Mucosa of rectum (tissue), 2 donors: ENCODE measurements around the gene CDK9.
A peak's percentile ranks its signal among the peaks of the same experiment; 100 is the strongest.

ENCODE experiments used
- H3K27ac ChIP-seq, 2 donors: one replicate each; pipeline ENCODE4 v1.7.0; 2013; ENCODE audit warnings: inconsistent platforms in 2 of 2, low read depth in 2 of 2, low read length in 2 of 2
- H3K27me3 ChIP-seq, 2 donors: one replicate each; pipeline ENCODE4 v1.7.0; 2013; ENCODE audit warnings: low read length in 2 of 2; ENCODE audit not compliant: control insufficient read depth in 2 of 2, insufficient read depth in 2 of 2
- H3K36me3 ChIP-seq, 2 donors: one replicate each; pipeline ENCODE4 v1.7.0; 2013; ENCODE audit warnings: low read length in 2 of 2; ENCODE audit not compliant: control insufficient read depth in 2 of 2, insufficient read depth in 2 of 2
- H3K4me1 ChIP-seq, 2 donors: one replicate each; pipeline ENCODE4 v1.7.0; 2013; ENCODE audit warnings: low read length in 2 of 2, mild to moderate bottlenecking in 1 of 2; ENCODE audit not compliant: control insufficient read depth in 2 of 2, insufficient read depth in 2 of 2
- H3K4me3 ChIP-seq, 2 donors: one replicate each; pipeline ENCODE4 v1.7.0; 2013; ENCODE audit warnings: low read length in 2 of 2
- H3K9ac ChIP-seq, 2 donors: one replicate each; pipeline ENCODE4 v1.7.0; 2013; ENCODE audit warnings: low read length in 2 of 2, low read depth in 1 of 2, mild to moderate bottlenecking in 1 of 2
- H3K9me3 ChIP-seq, 2 donors: one replicate each; pipeline ENCODE4 v1.7.0; 2013; ENCODE audit warnings: low read length in 2 of 2; ENCODE audit not compliant: control insufficient read depth in 2 of 2
- donor health status: healthy.
- donor health status: Normal muscosa, but diverticular disease.

The CDK9 gene

GRCh38 chr9:127770905-127771569, 14.8 kb upstream of the CDK9 start:
- Histone ChIP-seq H3K9me3 (no peaks in the 10 kb centered on the region), H3K27me3 (peaks cover 0 to 3% of the 10 kb centered on the region in 2 donors), H3K4me1 (peaks cover 12 to 17% of the 10 kb centered on the region in 2 donors), H3K4me3 (peak overlapping the region; percentile 44 to 67), H3K36me3 (no peaks in the 10 kb centered on the region), H3K27ac (peak overlapping the region; percentile 30 to 68), H3K9ac (peak overlapping the region in 1 of 2 donors; percentile 49)

DNA sequence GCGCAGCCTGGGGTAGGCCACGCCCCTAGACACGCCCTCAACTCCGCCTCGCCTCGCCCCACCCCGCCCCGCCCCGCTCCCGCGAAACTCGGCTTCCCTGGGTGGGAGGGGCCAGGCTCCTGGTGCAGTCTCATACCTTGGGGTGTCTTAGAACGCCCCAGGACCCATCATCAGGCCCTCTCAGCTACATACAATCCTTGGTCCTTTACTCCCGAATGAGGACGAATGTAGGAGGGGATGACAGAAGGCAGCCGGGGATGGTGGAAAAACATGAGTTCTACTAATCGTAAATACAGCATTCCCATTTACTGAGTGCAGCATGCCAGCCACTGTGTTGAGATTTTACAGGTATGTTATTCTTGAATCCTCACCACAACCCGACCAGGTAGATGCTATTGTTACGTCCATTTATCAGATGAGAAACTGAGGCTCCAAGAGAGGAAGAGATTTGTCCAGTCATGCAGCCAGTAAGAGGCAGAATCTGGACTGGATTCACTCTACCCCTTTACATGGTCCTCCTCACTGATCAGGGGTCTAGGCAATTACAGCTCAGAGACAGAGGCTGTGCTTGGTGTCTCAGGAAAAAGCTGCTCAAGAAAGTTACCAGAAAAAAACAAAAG, 14.2 kb upstream of the CDK9 start:
- Histone ChIP-seq H3K4me1 (peaks cover 14 to 17% of the 10 kb centered on the region in 2 donors), H3K27me3 (peaks cover 0 to 3% of the 10 kb centered on the region in 2 donors), H3K9ac (peak overlapping the region; percentile 4 to 10), H3K36me3 (no peaks in the 10 kb centered on the region), H3K27ac (peak overlapping the region in 1 of 2 donors; percentile 68), H3K9me3 (no peaks in the 10 kb centered on the region), H3K4me3 (peak overlapping the region in 1 of 2 donors; percentile 67)

DNA sequence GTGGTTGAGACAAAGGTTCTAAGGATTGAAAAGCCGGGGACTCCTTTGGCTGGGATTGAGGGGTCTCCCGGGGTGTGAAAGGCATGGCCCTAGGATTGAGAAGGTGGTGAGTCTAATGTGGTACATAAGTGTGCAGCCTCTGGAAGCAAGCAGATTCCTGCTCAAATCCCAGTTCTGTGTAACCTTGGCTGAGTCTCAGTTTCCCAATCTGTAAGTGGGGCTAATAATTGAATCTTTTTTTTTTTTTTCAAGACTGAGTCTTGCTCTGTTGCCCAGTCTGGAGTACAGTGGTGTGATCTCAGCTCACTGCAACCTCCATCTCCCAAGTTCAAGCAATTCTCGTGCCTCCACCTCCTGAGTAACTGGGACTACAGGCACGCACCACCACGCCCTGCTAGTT, 13.2 kb upstream of the CDK9 start:
- peaks cover 0 to 3% of the 10 kb centered on the region in 2 donors for H3K27me3 ChIP-seq
- no peak overlapping the region for H3K9ac ChIP-seq
- no peaks in the 10 kb centered on the region for H3K9me3 ChIP-seq
- peaks cover 12 to 15% of the 10 kb centered on the region in 2 donors for H3K4me1 ChIP-seq
- no peaks in the 10 kb centered on the region for H3K36me3 ChIP-seq
- no peak overlapping the region for H3K4me3 ChIP-seq
- no peak overlapping the region for H3K27ac ChIP-seq

DNA sequence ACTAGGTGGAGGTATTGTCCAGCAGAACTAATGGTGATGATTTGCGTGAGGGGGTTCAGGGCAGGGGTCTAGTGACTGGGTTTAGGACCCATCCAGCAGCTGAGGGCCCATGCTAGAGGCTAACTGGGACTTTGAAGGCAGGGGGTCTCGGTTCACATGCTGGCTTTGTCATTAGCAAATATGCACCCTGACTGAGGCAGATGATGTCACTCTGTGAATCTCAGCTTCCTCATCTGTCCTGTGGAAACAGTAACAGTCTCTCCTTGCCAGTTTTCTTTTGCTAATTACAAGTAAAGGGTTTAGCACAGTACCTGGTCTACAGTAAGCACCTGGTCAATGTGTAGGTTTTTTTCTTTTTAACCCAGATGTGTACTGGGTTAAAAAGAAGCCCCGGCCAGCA, 12.6 kb upstream of the CDK9 start:
- Histone ChIP-seq H3K9me3 (no peaks in the 10 kb centered on the region), H3K36me3 (no peaks in the 10 kb centered on the region), H3K27me3 (peaks cover 0 to 3% of the 10 kb centered on the region in 2 donors), H3K27ac (no peak overlapping the region), H3K4me3 (no peak overlapping the region), H3K4me1 (peaks cover 11 to 13% of the 10 kb centered on the region in 2 donors), H3K9ac (no peak overlapping the region)

DNA sequence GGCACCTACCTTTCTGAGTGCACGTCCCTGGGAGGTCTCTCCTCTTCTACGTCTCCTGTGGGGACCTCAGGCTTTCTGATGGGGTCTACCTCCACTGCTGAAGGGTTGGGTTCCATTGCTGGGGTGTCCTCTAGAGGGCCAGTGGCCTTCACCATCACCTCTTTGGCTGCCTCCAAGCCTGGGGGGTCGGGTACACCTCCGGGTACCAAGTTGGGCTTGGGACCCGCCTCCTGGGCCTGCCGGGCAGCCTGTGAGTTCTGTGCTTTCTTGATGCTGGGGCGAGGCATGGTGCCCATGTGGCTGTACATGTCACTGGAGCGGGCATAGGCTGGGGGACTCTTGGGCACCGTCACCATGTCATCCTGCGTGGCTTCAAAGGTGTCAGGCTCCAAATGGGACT, 11.9 kb upstream of the CDK9 start:
- peaks cover 0 to 3% of the 10 kb centered on the region in 2 donors for H3K27me3 ChIP-seq
- H3K4me3 ChIP-seq, result no peak overlapping the region
- no peak overlapping the region for H3K27ac ChIP-seq
- peaks cover 13% of the 10 kb centered on the region in 2 donors for H3K4me1 ChIP-seq
- no peaks in the 10 kb centered on the region for H3K9me3 ChIP-seq
- H3K9ac ChIP-seq, result no peak overlapping the region
- no peaks in the 10 kb centered on the region for H3K36me3 ChIP-seq

DNA sequence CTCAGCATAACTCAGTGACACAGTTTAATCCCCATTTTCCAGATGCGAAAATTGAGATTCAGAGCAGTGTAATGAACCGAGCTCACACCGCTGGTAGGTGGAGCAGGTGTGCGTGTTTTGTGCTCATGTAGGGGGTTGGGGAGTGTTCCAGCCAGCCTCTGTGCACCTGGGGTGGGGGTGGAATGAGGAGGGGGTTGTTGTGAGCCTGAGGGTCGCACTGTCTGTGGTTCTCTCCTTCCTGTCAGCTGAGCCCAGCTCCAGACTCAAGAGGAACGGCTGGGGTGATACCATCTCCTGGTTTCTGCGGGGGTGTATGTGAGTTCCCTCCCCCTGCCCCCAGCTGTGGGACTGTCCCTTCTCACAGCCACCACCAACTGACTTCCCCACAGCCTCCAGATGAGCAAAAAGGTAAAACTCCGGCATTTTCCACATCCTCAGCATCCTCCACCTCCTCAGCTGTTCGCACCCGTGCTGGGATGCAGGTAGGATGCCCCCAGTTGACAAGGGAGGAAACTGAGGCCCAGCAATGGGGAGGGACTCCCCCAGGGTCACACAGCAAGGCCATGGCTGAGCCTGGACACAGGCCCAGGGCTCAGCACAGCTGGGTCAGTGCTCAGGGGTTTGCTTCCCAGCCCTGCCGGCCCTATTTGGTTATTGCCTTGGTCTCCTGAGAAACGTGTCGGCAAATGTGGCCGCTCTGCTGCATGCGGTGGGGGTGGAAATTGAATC, 9.5 kb upstream of the CDK9 start:
- Histone ChIP-seq H3K36me3 (no peaks in the 10 kb centered on the region), H3K4me1 (peaks cover 3 to 4% of the 10 kb centered on the region in 2 donors), H3K4me3 (peak overlapping the region; percentile 26 to 72), H3K27ac (peak overlapping the region; percentile 42 to 68), H3K27me3 (peaks cover 0 to 3% of the 10 kb centered on the region in 2 donors), H3K9ac (peak overlapping the region; percentile 40 to 60), H3K9me3 (no peaks in the 10 kb centered on the region)

DNA sequence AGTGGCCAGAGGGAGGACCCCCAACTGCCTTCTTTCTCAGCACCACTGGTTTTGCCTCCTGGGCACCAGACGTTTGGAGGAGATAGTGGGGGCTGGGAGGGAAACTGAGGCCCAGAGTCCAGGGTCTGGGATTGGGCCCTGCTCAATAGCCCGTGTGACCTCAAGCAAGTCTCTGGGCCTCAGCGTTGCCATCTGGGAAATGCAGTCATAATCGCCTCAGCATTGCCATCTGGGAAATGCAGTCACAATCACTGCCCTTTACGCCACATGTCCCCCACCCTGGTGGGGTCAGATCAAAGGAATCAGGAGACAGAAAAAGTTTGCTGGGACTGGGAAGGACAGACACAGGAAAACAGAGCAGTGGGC, 8.9 kb upstream of the CDK9 start:
- no peaks in the 10 kb centered on the region for H3K36me3 ChIP-seq
- H3K4me1 ChIP-seq, result peaks cover 3 to 4% of the 10 kb centered on the region in 2 donors
- H3K9ac ChIP-seq, result peak overlapping the region; percentile 40 to 60
- peak overlapping the region; percentile 19 to 72 for H3K4me3 ChIP-seq
- peak overlapping the region; percentile 42 to 68 for H3K27ac ChIP-seq
- peaks cover 0 to 3% of the 10 kb centered on the region in 2 donors for H3K27me3 ChIP-seq
- H3K9me3 ChIP-seq, result no peaks in the 10 kb centered on the region

DNA sequence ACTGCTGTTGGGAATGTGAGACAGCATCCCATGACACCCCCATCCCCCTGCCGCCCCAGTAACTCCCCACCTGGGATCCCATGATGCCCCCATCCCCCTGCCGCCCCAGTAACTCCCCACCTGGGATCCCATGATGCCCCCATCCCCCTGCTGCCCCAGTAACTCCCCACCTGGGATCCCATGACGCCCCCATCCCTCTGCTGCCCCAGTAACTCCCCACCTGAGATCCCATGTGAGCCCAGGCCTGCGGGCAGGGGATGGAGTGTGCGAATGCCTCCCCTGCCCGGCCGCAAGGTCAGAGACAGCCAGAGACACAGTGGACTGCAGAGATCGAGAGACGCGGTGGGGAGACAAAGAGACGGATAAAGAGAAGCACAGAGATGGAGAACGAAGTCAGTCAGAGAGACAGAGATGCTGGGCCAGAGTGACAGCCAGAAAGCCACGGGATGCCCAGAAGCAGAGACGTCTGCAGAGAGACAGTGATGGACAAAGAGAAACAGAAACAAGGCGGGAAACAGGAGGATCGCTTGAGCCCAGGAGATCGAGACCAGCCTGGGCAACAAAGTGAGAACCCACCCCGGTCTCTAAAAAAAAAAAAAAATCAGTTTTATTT, 8.4 kb upstream of the CDK9 start:
- Histone ChIP-seq H3K27me3 (peaks cover 0 to 3% of the 10 kb centered on the region in 2 donors), H3K4me1 (peaks cover 3 to 4% of the 10 kb centered on the region in 2 donors), H3K9me3 (no peaks in the 10 kb centered on the region), H3K27ac (peak overlapping the region in 1 of 2 donors; percentile 88), H3K36me3 (no peaks in the 10 kb centered on the region), H3K9ac (peak overlapping the region in 1 of 2 donors; percentile 26), H3K4me3 (peak overlapping the region; percentile 10 to 72)

DNA sequence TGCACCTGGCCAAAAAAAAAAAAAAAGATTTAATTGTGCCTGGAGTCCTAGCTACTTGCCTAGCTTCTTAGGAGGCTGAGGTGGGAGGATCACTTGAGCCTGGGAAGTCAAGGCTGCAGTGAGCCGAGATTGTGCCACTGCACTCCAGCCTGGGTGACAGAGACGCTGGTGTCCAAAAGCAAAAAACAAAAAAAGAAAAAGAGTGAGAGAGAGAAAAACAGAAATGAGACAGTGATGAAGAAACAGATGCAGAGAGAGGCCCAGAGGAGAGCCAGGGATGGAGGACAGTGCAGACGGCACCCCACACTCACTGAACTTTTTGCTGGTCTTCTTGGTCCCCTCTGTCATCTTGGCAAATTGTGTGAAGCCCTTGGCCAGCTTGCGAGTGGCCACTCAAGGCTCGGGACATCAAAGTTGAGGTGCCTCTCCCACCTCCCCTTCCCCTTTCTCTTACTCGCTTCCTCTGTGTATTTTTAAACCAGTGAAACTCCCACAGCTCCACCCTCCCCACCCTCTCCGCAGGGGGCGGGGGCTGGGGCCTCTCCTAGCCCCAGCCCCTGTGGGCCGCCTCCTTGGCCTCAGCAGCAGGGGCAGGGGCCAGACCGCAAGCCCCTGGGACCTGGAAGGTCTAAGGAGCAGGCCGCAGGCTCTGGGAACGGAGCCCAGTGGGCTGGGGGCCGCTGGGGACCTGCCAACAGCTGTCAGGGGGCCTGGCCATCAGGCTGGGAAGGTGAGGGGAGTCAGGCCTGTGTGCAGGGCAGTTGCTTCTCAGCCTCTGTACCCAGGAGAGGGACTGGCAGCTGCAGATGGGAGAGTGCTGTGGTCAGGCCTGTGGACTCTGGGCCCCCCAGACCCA, 7.3 kb upstream of the CDK9 start, which contains the start of gene SH2D3C:
TSS of gene SH2D3C (minus strand) at position 387 of the 856 bp plus-strand sequence. CDS start at position 348, 39 bp downstream.
- H3K27ac ChIP-seq, result peak within 1 kb of the TSS; percentile 76 to 88
- peaks cover 4 to 6% of the 10 kb centered on the region in 2 donors for H3K4me1 ChIP-seq
- no peaks in the 10 kb centered on the region for H3K9me3 ChIP-seq
- H3K27me3 ChIP-seq, result no peaks in the 10 kb centered on the region
- H3K4me3 ChIP-seq, result peak within 1 kb of the TSS; percentile 28 to 72
- H3K9ac ChIP-seq, result peak within 1 kb of the TSS; percentile 45 to 56
- H3K36me3 ChIP-seq, result no peaks in the 10 kb centered on the region
